NB4 (cell line): Measurements from ENCODE around the gene ADD1.

ENCODE experiments used
- DNase-seq: peaks from one replicate; pipeline ENCODE4 v3.0.0; 2010; ENCODE audit warnings: low read depth
- H3K4me3 ChIP-seq: one replicate; pipeline ENCODE4 v1.5.1; 2011; ENCODE audit warnings: mild to moderate bottlenecking, low read depth, low read length, moderate library complexity
- CTCF ChIP-seq: IDR thresholded peaks from one replicate; pipeline ENCODE4 v1.5.1; 2012; ENCODE audit warnings: low read depth, low read length
- MAX ChIP-seq: IDR thresholded peaks from 2 replicates; pipeline ENCODE4 v1.6.1; 2011; ENCODE audit warnings: low read depth, low read length
- MYC ChIP-seq: IDR thresholded peaks from 2 replicates; pipeline ENCODE4 v1.6.1; 2011; ENCODE audit warnings: low read depth, low read length
- POLR2A ChIP-seq: IDR thresholded peaks from 2 replicates; pipeline ENCODE4 v1.6.1; 2011; ENCODE audit warnings: mild to moderate bottlenecking; ENCODE audit not compliant: insufficient read length; ENCODE audit errors: extremely low read depth

Gene ADD1

GRCh38 chr4:2843263-2843940 lies at the start of gene ADD1:
Gene ADD1, plus strand, starts transcription at chr4:2843844. Its CDS starts 32,072 bp downstream, at chr4:2875916.
- DNase-seq: peak; percentile 97
- peak within 1 kb of the TSS; percentile 84 for H3K4me3 ChIP-seq
- TF ChIP-seq MAX (no peak; the same call in 1 of the 2 replicates), MYC (peak; percentile 30; the same call in 1 of the 2 replicates), POLR2A (peak; percentile 87), CTCF (no peak)

GRCh38 chr4:2794486-2795299 lies 49.0 kb upstream of the ADD1 start:
- TF ChIP-seq MYC: no peak
- no peak for TF ChIP-seq CTCF
- no peak for TF ChIP-seq POLR2A
- H3K4me3 ChIP-seq: no peak overlapping the region
- DNase-seq: peak; percentile 74

- no peak overlapping the region for H3K4me3 ChIP-seq
- TF ChIP-seq CTCF (no peak), MYC (no peak), MAX (no peak), POLR2A (no peak)
- no peak for DNase-seq
These were observed 48.2 kb upstream of the ADD1 start for GRCh38 chr4:2795300-2795892.

- H3K4me3 ChIP-seq: no peak overlapping the region
- DNase-seq: peak; percentile 5
- TF ChIP-seq MAX (no peak), POLR2A (no peak), MYC (no peak), CTCF (no peak)
These were observed 47.5 kb upstream of the ADD1 start for GRCh38 chr4:2795893-2796848.

GRCh38 chr4:2796849-2797544 lies 46.6 kb upstream of the ADD1 start:
- DNase-seq: peak; percentile 14
- H3K4me3 ChIP-seq: no peak overlapping the region
- TF ChIP-seq CTCF (no peak), MYC (no peak), POLR2A (no peak), MAX (no peak)
